GM18867 (cell line): ENCODE data around the gene PBRM1.

Experiments
- ATAC-seq: cut with Tn5 transposase; IDR thresholded peaks from one replicate; pipeline ENCODE4 v1.9.1; 2021; ENCODE audit warnings: mild to moderate bottlenecking, moderate library complexity; ENCODE audit not compliant: unreplicated experiment

The PBRM1 gene

GRCh38 chr3:52525680-52526561 lies 159.8 kb downstream of the PBRM1 start:
- ATAC-seq: no peak

GRCh38 chr3:52524752-52525679 lies 160.7 kb downstream of the PBRM1 start:
- ATAC-seq: no peak

GRCh38 chr3:52524258-52524751 lies 161.4 kb downstream of the PBRM1 start:
- ATAC-seq: no peak

GRCh38 chr3:52523386-52524257 lies 162.1 kb downstream of the PBRM1 start:
- no peak for ATAC-seq

- no peak for ATAC-seq
These were observed 163.0 kb downstream of the PBRM1 start for GRCh38 chr3:52522651-52523251.

- no peak for ATAC-seq
These were observed 163.6 kb downstream of the PBRM1 start for GRCh38 chr3:52521881-52522650.

GRCh38 chr3:52521488-52521824 lies 164.3 kb downstream of the PBRM1 start:
- ATAC-seq: no peak

- no peak for ATAC-seq
These were observed 164.8 kb downstream of the PBRM1 start for GRCh38 chr3:52520716-52521487.

- ATAC-seq: no peak
These were observed 165.5 kb downstream of the PBRM1 start for GRCh38 chr3:52520141-52520667.

- ATAC-seq: no peak
These were observed 166.1 kb downstream of the PBRM1 start for GRCh38 chr3:52519445-52520140.

- ATAC-seq: no peak
These were observed 166.8 kb downstream of the PBRM1 start for GRCh38 chr3:52518723-52519444.

GRCh38 chr3:52517796-52518722 lies 167.7 kb downstream of the PBRM1 start:
- ATAC-seq: no peak

- no peak for ATAC-seq
These were observed 169.1 kb downstream of the PBRM1 start for GRCh38 chr3:52516509-52517195.

- no peak for ATAC-seq
These were observed 170.5 kb downstream of the PBRM1 start for GRCh38 chr3:52515192-52515591.

GRCh38 chr3:52514576-52514975 lies 171.1 kb downstream of the PBRM1 start:
- no peak for ATAC-seq

GRCh38 chr3:52513281-52513680 lies 172.4 kb downstream of the PBRM1 start:
- no peak for ATAC-seq
